H1 (cell line): Measurements from ENCODE around the gene ARHGEF4. TPM values are rescaled to one million over a fixed set of nuclear protein-coding genes. Genes with fewer than 3 reads are reported as not detected.

Experiments
- CHD1 ChIP-seq: IDR thresholded peaks from 2 replicates; pipeline ENCODE4 v1.6.1; 2012; ENCODE audit warnings: low read depth, low read length, improper control_type of control experiment
- EP300 ChIP-seq, 2 experiments: IDR thresholded peaks; 1 replicate in 1 of 2; 2 replicates in 1 of 2; pipeline ENCODE4 v1.6.1; 2011 to 2012; ENCODE audit warnings: low read depth in 2 of 2, low read length in 2 of 2, mild to moderate bottlenecking in 2 of 2, borderline replicate concordance in 1 of 2, inconsistent platforms in 1 of 2, moderate library complexity in 1 of 2
- KDM4A ChIP-seq: IDR thresholded peaks from one replicate; pipeline ENCODE4 v1.7.1; 2012; ENCODE audit warnings: low read depth, mild to moderate bottlenecking, moderate library complexity, low read length, inconsistent platforms; ENCODE audit not compliant: severe bottlenecking
- KDM5A ChIP-seq: fragments of 200-600 bp; IDR thresholded peaks from 2 replicates; pipeline ENCODE4 v1.7.1; 2012; ENCODE audit warnings: mild to moderate bottlenecking, low read length, inconsistent platforms, mixed read lengths
- NRF1 ChIP-seq: IDR thresholded peaks from 2 replicates; pipeline ENCODE4 v1.6.1; 2011; ENCODE audit warnings: mild to moderate bottlenecking, low read depth, low read length, improper control_type of control experiment
- SUZ12 ChIP-seq: fragments of 200-600 bp; sonication (generic); IDR thresholded peaks from 2 replicates; pipeline ENCODE4 v1.6.1; 2012; ENCODE audit warnings: mild to moderate bottlenecking, inconsistent platforms, low read length, moderate library complexity, mixed read lengths
- polyA plus RNA-seq, 7 experiments: library from polyadenylated mRNA; depleted of rRNA in 3 of 7; stranded (reverse) in 5 of 7; unstranded in 2 of 7; fragments of >200 nt in 5 of 7; fragments of 200-250 nt in 2 of 7; gene quantifications; 1 replicate in 5 of 7; 2 replicates in 1 of 7; 4 replicates in 1 of 7; pipeline versions ENCODE4 v1.2.1 to v1.2.3, GENCODE V29; 2011 to 2013; ENCODE audit warnings: missing spikeins in 2 of 7, mixed read lengths in 2 of 7
- total RNA-seq: library from RNA; stranded (reverse); fragmentation: NEBNext Ultra II Directional; extraction: Animal tissue kit (Norgen Biotek cat#: 25700); gene quantifications from 2 replicates; pipeline ENCODE4 v1.2.1, GENCODE V29; 2021

Gene ARHGEF4
- total and polyA plus RNA-seq, 2 of the 8 experiments (the other 6 are each of a cell fraction or from before 2014, with no cell fraction given), result 10.6 to 14.6 TPM

DNA sequence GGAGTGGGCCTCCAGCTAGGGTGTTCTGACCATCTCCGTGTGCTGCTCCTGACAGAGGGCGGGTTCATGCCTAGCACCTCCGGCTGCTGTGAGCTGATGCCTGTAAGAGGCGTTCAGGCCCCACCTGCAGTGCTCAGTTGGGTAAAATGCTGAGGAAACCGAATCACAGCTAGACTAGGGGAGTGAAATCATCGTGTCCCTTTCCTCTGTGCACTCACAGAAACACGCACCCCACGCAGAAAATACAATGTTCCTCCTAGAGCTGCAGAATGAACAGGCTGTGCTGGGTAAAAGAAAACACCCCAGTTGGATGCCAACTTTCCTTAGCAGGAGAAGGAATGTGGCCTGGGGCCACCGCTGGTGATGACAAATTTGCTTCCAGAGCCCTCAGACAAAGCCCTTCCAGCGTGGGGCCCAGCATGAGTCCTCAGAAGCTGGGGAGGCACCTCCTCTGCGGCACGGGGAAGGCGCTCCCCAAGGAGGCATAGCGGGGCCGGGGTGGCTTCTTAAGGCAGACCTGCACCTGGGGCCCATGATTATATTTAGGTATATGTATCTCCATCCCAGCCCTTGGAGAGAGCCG, 16.3 kb upstream of the ARHGEF4 start (continued):
- TF ChIP-seq EP300 (IDR thresholded peaks at IDR 0.05; ENCODE audit: borderline replicate concordance in 1 of 2, low read depth in 2 of 2, low read length in 2 of 2) (no peak), CHD1 (no peak), SUZ12 (no peak), KDM5A (no peak), KDM4A (no peak), NRF1 (no peak)
- TF ChIP-seq, all 59 proteins: peak for 0
